Measurements from ENCODE around the gene DUSP22.

DNA sequence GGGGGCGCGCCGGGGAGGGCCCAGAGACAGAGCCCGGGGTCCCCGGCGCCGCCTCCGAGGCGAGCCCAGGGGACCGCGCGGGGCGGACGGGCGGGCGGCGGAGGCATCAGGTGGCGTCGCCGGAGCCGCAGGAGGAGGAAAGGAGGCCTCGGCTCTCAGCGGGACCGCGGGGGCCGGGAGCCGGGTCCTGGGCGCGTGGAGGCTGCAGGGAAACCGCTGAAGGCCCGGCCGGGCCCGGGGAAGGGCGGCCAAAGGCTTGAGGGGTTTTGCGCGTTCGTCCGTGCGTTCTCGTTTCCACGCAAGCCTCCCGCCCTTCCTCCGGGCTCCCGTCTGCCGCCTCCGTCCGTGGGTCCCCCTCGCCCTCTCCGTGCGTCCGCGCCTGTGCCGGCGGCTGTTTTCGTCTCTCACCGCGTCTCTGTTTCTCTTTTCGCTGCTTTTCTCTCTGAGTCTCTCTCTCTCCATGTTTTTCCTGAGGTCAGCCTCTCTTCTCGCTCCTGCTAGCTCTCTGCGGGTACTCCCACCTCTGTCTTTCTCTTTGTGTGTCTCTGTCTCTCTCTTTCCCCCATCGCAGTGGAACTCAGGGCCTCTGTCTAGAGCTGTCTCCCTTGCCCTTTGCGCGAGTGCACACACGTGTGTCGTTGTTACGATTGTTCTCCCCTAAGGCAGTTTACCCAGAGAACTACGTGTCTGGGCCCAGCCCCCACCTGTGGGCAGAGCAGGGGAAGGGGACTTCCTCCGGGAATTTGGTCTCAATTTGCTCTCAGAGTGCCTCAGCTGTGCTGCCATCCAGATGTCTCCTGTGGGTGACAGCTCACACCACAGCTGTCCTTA lies 101.3 kb downstream of the DUSP22 start:
- TF ChIP-seq, protein P1, sequence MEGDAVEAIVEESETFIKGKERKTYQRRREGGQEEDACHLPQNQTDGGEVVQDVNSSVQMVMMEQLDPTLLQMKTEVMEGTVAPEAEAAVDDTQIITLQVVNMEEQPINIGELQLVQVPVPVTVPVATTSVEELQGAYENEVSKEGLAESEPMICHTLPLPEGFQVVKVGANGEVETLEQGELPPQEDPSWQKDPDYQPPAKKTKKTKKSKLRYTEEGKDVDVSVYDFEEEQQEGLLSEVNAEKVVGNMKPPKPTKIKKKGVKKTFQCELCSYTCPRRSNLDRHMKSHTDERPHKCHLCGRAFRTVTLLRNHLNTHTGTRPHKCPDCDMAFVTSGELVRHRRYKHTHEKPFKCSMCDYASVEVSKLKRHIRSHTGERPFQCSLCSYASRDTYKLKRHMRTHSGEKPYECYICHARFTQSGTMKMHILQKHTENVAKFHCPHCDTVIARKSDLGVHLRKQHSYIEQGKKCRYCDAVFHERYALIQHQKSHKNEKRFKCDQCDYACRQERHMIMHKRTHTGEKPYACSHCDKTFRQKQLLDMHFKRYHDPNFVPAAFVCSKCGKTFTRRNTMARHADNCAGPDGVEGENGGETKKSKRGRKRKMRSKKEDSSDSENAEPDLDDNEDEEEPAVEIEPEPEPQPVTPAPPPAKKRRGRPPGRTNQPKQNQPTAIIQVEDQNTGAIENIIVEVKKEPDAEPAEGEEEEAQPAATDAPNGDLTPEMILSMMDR (IDR thresholded peaks at IDR 0.05; ENCODE audit: low read depth, low read length), result no peak
- TF ChIP-seq EZH2phosphoT487 (IDR thresholded peaks at IDR 0.05; ENCODE audit: low read depth), result no peak
